Pancreas (tissue), 10 donors: ENCODE data around the gene LEP. TPM values are rescaled to one million over a fixed set of nuclear protein-coding genes. Genes with fewer than 3 reads are reported as not detected.

Experiments used
- ATAC-seq, 4 donors: fragments of 200-7000 bp; cut with Tn5 transposase; one replicate each; pipeline versions ENCODE4 v1.8.0 to v1.9.1; 2020; ENCODE audit warnings: mild to moderate bottlenecking in 4 of 4, moderate library complexity in 4 of 4
- DNase-seq, 6 donors: peaks; one replicate each; pipeline ENCODE4 v3.0.0-alpha.2; 2020
- FAIRE-seq: peaks from 2 replicates; lab custom pipeline; 2012; peaks lifted over from hg19 to GRCh38; lab: Jason Lieb, UNC
- H3K27ac ChIP-seq, 4 donors: fragments of 200-600 bp; sonication (generic); 1 replicate in 3 of 4; 2 replicates in 1 of 4; pipeline versions ENCODE4 v1.5.0 to v1.8.0; 2020
- H3K27me3 ChIP-seq, 4 donors: fragments of 200-600 bp; one replicate each; pipeline ENCODE4 v1.8.0; 2021
- H3K36me3 ChIP-seq, 3 donors: fragments of 200-600 bp; sonication (generic) in 1 of 3; one replicate each; pipeline versions ENCODE4 v1.5.0 to v1.8.0; 2020 to 2021
- H3K4me1 ChIP-seq, 3 donors: fragments of 200-600 bp; one replicate each; pipeline ENCODE4 v1.8.0; 2021
- H3K4me3 ChIP-seq, 4 donors: fragments of 200-600 bp; sonication (generic) in 2 of 4; one replicate each; pipeline versions ENCODE4 v1.5.0 to v1.8.0; 2020 to 2021
- H3K9me3 ChIP-seq, 4 donors: fragments of 200-600 bp; one replicate each; pipeline ENCODE4 v1.8.0; 2021
- WGBS, 2 donors: extraction: QIAGEN DNeasy Blood & Tissue Kit; methylation state at CpG; one replicate each; pipeline ENCODE4 v1.1.7; 2013; 5-methylcytosine and 5-hydroxymethylcytosine counted together
- intact Hi-C, 3 donors: fragments of 100-400 bp; cut with DNase I; formaldehyde crosslinking; loops; one replicate each; pipeline versions ENCODE4 v1.11.1 to v1.14.2; 2022
- polyA plus RNA-seq, 2 donors: library from polyadenylated mRNA; stranded (reverse); fragments of 200-250 nt; gene quantifications; one replicate each; pipeline ENCODE4 v1.2.3, GENCODE V29; 2013
- total RNA-seq, 6 donors: library from RNA; stranded (reverse); fragmentation: NEBNext Ultra II Directional in 4 of 6; extraction: Animal tissue kit (Norgen Biotek cat#: 25700) in 4 of 6; gene quantifications; one replicate each; pipeline versions ENCODE4 v1.2.1 to v1.2.4, GENCODE V29; 2021 to 2023
- TF ChIP-seq, protein P1 (sequence below), 4 donors: fragments of 200-600 bp; sonication (generic) in 3 of 4; IDR thresholded peaks; one replicate each; pipeline versions ENCODE4 v1.5.0 to v1.8.0; 2021; ENCODE audit warnings: antibody characterized with exemption in 4 of 4
- donor health status: healthy with polysubstance abuse.
- donor health status: DM: no; HTN: no; CAD: no; lungs with moderate emphysema.
- donor health status: DM: no; HTN: no; CAD: no.
- donor health status: control.
- donor health status: control.
- donor health status: Bipolar disorder and iron deficiency.
- donor health status: DM: yes; HTN: yes; CAD: no.
- donor health status: DM: no; HTN: no; CAD: no.
- donor health status: DM: no; HTN: no; CAD: no.
- donor health status: DM: yes; HTN: yes; CAD: no.

LEP gene
- total and polyA plus RNA-seq, 8 donors: 0.05 to 5.2 (median 0.14) TPM; not detected in 1

DNA sequence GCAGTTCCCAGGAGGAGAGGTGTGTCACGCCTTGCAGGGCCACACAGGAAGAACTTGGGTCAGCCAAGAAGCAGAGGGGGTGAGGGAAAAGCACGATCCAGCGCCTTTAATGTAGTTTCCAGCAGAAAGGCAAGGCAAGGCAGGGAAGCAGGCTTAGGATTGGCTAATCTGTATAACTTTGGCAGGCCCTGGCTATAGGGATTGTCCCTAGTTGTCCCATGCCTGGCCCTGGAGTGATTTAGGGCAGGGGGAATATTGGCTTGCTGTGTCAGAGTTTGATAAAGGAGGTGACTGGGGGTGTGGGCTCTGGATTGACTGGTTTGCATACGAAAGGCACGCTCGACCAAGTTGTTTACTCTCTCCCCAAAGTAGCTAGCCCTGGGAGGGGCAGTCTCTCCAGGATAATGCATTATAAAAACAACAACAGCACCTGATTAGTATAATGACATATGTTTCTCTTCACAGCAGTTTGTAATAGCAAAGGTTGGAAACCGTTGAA, 58.1 kb downstream of the LEP start:
- Histone ChIP-seq H3K4me3 (no peak overlapping the region), H3K36me3 (peaks cover 0 to 3% (median 0%) of the 10 kb centered on the region in 3 donors), H3K27me3 (no peaks in the 10 kb centered on the region), H3K9me3 (no peaks in the 10 kb centered on the region), H3K4me1 (no peaks in the 10 kb centered on the region), H3K27ac (no peak overlapping the region)
- FAIRE-seq: no peak
- 72 to 73% methylated on average over 7 of the region's 7 CpGs for WGBS, 2 donors
- TF ChIP-seq, protein P1, sequence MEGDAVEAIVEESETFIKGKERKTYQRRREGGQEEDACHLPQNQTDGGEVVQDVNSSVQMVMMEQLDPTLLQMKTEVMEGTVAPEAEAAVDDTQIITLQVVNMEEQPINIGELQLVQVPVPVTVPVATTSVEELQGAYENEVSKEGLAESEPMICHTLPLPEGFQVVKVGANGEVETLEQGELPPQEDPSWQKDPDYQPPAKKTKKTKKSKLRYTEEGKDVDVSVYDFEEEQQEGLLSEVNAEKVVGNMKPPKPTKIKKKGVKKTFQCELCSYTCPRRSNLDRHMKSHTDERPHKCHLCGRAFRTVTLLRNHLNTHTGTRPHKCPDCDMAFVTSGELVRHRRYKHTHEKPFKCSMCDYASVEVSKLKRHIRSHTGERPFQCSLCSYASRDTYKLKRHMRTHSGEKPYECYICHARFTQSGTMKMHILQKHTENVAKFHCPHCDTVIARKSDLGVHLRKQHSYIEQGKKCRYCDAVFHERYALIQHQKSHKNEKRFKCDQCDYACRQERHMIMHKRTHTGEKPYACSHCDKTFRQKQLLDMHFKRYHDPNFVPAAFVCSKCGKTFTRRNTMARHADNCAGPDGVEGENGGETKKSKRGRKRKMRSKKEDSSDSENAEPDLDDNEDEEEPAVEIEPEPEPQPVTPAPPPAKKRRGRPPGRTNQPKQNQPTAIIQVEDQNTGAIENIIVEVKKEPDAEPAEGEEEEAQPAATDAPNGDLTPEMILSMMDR (IDR thresholded peaks at IDR 0.05): no peak
- intact Hi-C loops: no loop called here
- no peak for ATAC-seq
- DNase-seq: no peak

DNA sequence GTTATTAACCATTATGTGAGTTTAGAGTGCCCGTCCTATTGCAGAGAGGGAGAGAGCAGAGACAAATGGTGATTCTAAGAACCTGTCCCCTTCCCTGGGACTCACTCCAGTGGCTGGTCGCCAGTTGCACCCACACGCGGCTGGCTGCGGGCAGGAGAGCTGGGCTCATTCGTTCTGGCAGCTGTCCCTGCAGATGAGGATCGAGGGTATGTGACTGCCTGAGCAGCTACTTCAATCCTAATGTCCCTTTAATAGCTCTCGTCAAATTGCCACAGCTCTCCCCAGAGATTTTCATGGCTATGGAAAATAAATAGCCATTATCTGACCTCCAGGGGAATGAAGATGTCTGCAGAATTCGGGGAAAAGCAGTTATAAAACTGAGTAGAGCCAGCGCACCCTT, 61.1 kb downstream of the LEP start:
- no peaks in the 10 kb centered on the region for H3K4me1 ChIP-seq
- no peak for ATAC-seq
- no peak for DNase-seq

DNA sequence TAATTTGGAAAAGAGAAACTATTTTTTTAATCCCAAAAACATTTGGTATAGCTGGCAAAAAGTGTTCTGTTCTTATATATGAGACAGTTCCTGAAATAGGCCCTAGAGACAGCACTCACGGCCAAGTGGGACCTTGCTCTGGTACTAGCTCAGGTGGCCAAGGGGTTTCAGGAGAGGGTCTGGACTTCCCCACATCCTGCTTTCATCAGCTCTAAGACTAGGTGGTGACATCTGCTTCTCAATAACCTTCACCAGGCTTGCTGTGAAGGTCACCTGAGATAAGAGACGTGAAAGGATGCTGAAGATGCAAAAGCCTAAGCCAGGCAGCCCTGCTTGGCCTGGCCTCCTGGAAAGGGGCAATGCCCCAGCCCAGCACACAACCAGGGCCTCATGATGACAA, 62.1 kb downstream of the LEP start:
- H3K36me3 ChIP-seq: peaks cover 0 to 20% (median 0%) of the 10 kb centered on the region in 3 donors
- H3K27ac ChIP-seq: no peak overlapping the region
- H3K27me3 ChIP-seq: no peaks in the 10 kb centered on the region
- intact Hi-C loops: no loop called here
- DNase-seq: no peak
- ATAC-seq: no peak
- H3K4me3 ChIP-seq: no peak overlapping the region
- no peak for FAIRE-seq
- H3K9me3 ChIP-seq: no peaks in the 10 kb centered on the region
- no peaks in the 10 kb centered on the region for H3K4me1 ChIP-seq
- 89 to 92% methylated on average over 2 of the region's 2 CpGs for WGBS, 2 donors
- TF ChIP-seq, protein P1 (IDR thresholded peaks at IDR 0.05): no peak

More for the DNA sequence above, 61.1 kb downstream of the LEP start:
- WGBS, 2 donors: 61 to 63% methylated on average over 10 of the region's 10 CpGs
- Histone ChIP-seq H3K27me3 (no peaks in the 10 kb centered on the region), H3K27ac (no peak overlapping the region), H3K36me3 (peaks cover 0 to 17% (median 0%) of the 10 kb centered on the region in 3 donors), H3K4me3 (no peak overlapping the region), H3K9me3 (no peaks in the 10 kb centered on the region)
- no peak for FAIRE-seq
- TF ChIP-seq, protein P1 (IDR thresholded peaks at IDR 0.05): no peak
- intact Hi-C loops: no loop called here

- FAIRE-seq (no peak), ATAC-seq (no peak), DNase-seq (no peak)
- Histone ChIP-seq H3K4me3 (no peak overlapping the region), H3K27me3 (no peaks in the 10 kb centered on the region), H3K36me3 (peaks cover 0 to 25% (median 0%) of the 10 kb centered on the region in 3 donors), H3K9me3 (no peaks in the 10 kb centered on the region), H3K27ac (no peak overlapping the region), H3K4me1 (no peaks in the 10 kb centered on the region)
- WGBS, 2 donors: 89 to 91% methylated on average over 5 of the region's 5 CpGs
- intact Hi-C loops: no loop called here
- TF ChIP-seq, protein P1 (IDR thresholded peaks at IDR 0.05): no peak
Measured at GRCh38 chr7:128303643-128304042, 62.6 kb downstream of the LEP start.

DNA sequence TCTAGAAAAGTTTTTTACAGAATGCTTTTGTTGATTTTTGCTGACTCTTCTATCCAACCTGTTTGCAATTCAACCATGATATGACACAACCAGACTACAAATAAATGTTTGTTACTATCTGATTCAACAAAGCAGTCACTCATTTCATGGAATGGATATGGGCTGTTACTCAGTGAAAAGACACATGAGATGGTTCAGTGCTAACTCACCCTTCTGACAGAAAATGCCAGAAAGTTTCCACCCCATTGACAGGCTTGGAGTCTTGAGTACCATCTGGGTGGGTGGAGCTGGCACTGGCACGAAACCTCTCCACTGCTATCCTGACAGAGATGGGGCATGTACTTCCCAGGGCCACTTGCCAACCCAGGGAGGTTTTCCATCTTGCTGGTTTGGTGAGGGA, 63.1 kb downstream of the LEP start:
- Histone ChIP-seq H3K4me1 (no peaks in the 10 kb centered on the region), H3K9me3 (no peaks in the 10 kb centered on the region), H3K27me3 (no peaks in the 10 kb centered on the region), H3K4me3 (no peak overlapping the region), H3K27ac (no peak overlapping the region), H3K36me3 (peaks cover 0 to 26% (median 0%) of the 10 kb centered on the region in 3 donors)
- DNase-seq (no peak), ATAC-seq (no peak), FAIRE-seq (no peak)
- TF ChIP-seq, protein P1 (IDR thresholded peaks at IDR 0.05): no peak
- WGBS, 2 donors: 92 to 98% methylated on average over 1 of the region's 1 CpG
- intact Hi-C loops: no loop called here
